Endothelial cell of umbilical vein (primary cell): ENCODE results near the gene ANKRD33B. TPM values are rescaled to one million over a fixed set of nuclear protein-coding genes. Genes with fewer than 3 reads are reported as not detected.

Experiments used
- BruUV-seq: library from RNA; stranded (reverse); fragments of 400-500 nt; replicated peaks from 2 replicates; lab custom pipeline; 2021; lab: Mats Ljungman, UMichigan
- CTCF ChIA-PET: fragments of 300-600, 350-600 bp; sonication (Branson Sonifier 250); formaldehyde crosslinking; loops from one replicate; lab custom pipeline; 2021; ENCODE audit warnings: antibody characterized with exemption, inconsistent platforms; lab: Charles Lee
- POLR2A ChIA-PET: fragments of 300-600, 350-600 bp; sonication (Branson Sonifier 250); formaldehyde crosslinking; loops from one replicate; lab custom pipeline; 2021; ENCODE audit warnings: antibody characterized with exemption, inconsistent platforms; lab: Charles Lee
- DNase-seq: peaks from one replicate; pipeline ENCODE4 v3.0.0-alpha.2; 2011; ENCODE audit warnings: low read depth, low spot score
- FAIRE-seq: peaks from 2 replicates; lab custom pipeline; 2011; peaks lifted over from hg19 to GRCh38; lab: Jason Lieb, UNC
- H2AFZ ChIP-seq: 2 replicates; pipeline ENCODE4 v1.6.0; 2012; ENCODE audit warnings: low read depth, low read length, control low read depth, inconsistent platforms
- H3K27ac ChIP-seq: 2 replicates; pipeline ENCODE4 v1.5.1; 2011; ENCODE audit warnings: low read depth, mild to moderate bottlenecking, control low read depth, low read length, moderate library complexity; ENCODE audit not compliant: insufficient read depth
- H3K27me3 ChIP-seq, 2 experiments: 2 replicates each; pipeline versions ENCODE4 v1.6.0 to v1.6.1; 2011; ENCODE audit warnings: low read length in 2 of 2, mixed read lengths in 1 of 2; ENCODE audit not compliant: control insufficient read depth in 2 of 2, insufficient read depth in 2 of 2
- H3K36me3 ChIP-seq, 2 experiments: 2 replicates in 1 of 2; 3 replicates in 1 of 2; pipeline ENCODE4 v1.5.1; 2011; ENCODE audit warnings: low read length in 2 of 2, mild to moderate bottlenecking in 1 of 2, moderate library complexity in 1 of 2; ENCODE audit not compliant: control insufficient read depth in 2 of 2, insufficient read depth in 2 of 2; ENCODE audit errors: extremely low read depth in 1 of 2
- H3K4me1 ChIP-seq: 3 replicates; pipeline ENCODE4 v1.5.1; 2011; ENCODE audit warnings: mild to moderate bottlenecking, low read length; ENCODE audit not compliant: control insufficient read depth, insufficient read depth; ENCODE audit errors: extremely low read depth
- H3K4me2 ChIP-seq: 2 replicates; pipeline ENCODE4 v1.6.1; 2011; ENCODE audit warnings: low read length, control low read depth, mixed read lengths; ENCODE audit not compliant: insufficient read depth
- H3K4me3 ChIP-seq, 3 experiments: fragments of 200-600 bp in 1 of 3; sonication (generic), shearing (Covaris generic) in 1 of 3; replicated peaks in 1 of 3; 2 replicates each; pipeline ENCODE4 v1.5.1; 2011 to 2016; ENCODE audit warnings: control low read depth in 3 of 3, low read length in 3 of 3, mild to moderate bottlenecking in 2 of 3, inconsistent platforms in 1 of 3, low read depth in 1 of 3, moderate library complexity in 1 of 3; ENCODE audit not compliant: insufficient read depth in 1 of 3
- H3K79me2 ChIP-seq: 2 replicates; pipeline ENCODE4 v1.6.0; 2012; ENCODE audit warnings: low read length, inconsistent platforms; ENCODE audit not compliant: control insufficient read depth, insufficient read depth
- H3K9ac ChIP-seq: replicated peaks from 2 replicates; pipeline ENCODE3; 2011; ENCODE audit warnings: low read length, control low read depth; ENCODE audit not compliant: insufficient read depth; ENCODE audit errors: extremely low read depth
- H3K9me1 ChIP-seq: replicated peaks from 3 replicates; pipeline ENCODE4 v1.6.0; 2011; ENCODE audit warnings: mild to moderate bottlenecking, low read length; ENCODE audit not compliant: control insufficient read depth, insufficient read depth; ENCODE audit errors: extremely low read depth
- H3K9me3 ChIP-seq: replicated peaks from 2 replicates; pipeline ENCODE4 v1.5.1; 2012; ENCODE audit warnings: low read length, inconsistent platforms; ENCODE audit not compliant: control insufficient read depth, insufficient read depth
- H4K20me1 ChIP-seq: replicated peaks from 2 replicates; pipeline ENCODE3; 2011; ENCODE audit warnings: mild to moderate bottlenecking, low read length; ENCODE audit not compliant: control insufficient read depth, insufficient read depth; ENCODE audit errors: extremely low read depth
- CTCF ChIP-seq, 2 donors: IDR thresholded peaks; 1 replicate in 1 of 2; 2 replicates in 1 of 2; pipeline ENCODE4 v1.5.1; 2011; ENCODE audit warnings: low read length in 2 of 2, mild to moderate bottlenecking in 2 of 2, moderate library complexity in 2 of 2, control low read depth in 1 of 2, inconsistent platforms in 1 of 2, low read depth in 1 of 2; ENCODE audit not compliant: insufficient read depth in 1 of 2; ENCODE audit errors: extremely low read depth in 1 of 2
- EZH2 ChIP-seq: IDR thresholded peaks from 2 replicates; pipeline ENCODE4 v1.6.1; 2012; ENCODE audit warnings: borderline replicate concordance, low read depth, mild to moderate bottlenecking, moderate library complexity, low read length, inconsistent platforms; ENCODE audit not compliant: severe bottlenecking
- FOS ChIP-seq: IDR thresholded peaks from 2 replicates; pipeline ENCODE4 v1.6.1; 2011; ENCODE audit warnings: mild to moderate bottlenecking, low read length, moderate library complexity, borderline replicate concordance; ENCODE audit not compliant: insufficient read depth
- GATA2 ChIP-seq: IDR thresholded peaks from 2 replicates; pipeline ENCODE4 v1.7.0; 2011; ENCODE audit warnings: low read depth, mild to moderate bottlenecking, moderate library complexity, mixed read lengths, low read length; ENCODE audit not compliant: insufficient read length, insufficient read depth
- JUN ChIP-seq: IDR thresholded peaks from 2 replicates; pipeline ENCODE4 v1.6.1; 2011; ENCODE audit warnings: borderline replicate concordance, low read depth; ENCODE audit not compliant: insufficient read length, insufficient read depth
- MAX ChIP-seq: IDR thresholded peaks from 2 replicates; pipeline ENCODE4 v1.6.1; 2011; ENCODE audit not compliant: insufficient read depth, insufficient read length
- MYC ChIP-seq: IDR thresholded peaks from one replicate; pipeline ENCODE4 v1.6.1; 2011; ENCODE audit warnings: mild to moderate bottlenecking, low read depth, low read length
- POLR2A ChIP-seq: IDR thresholded peaks from 2 replicates; pipeline ENCODE4 v1.6.1; 2012; ENCODE audit warnings: low read depth, mild to moderate bottlenecking, control low read depth, low read length
- POLR2AphosphoS5 ChIP-seq: IDR thresholded peaks from 2 replicates; pipeline ENCODE4 v1.6.1; 2012; ENCODE audit warnings: low read depth, mild to moderate bottlenecking, control low read depth, low read length, moderate library complexity; ENCODE audit not compliant: insufficient read depth
- dilution Hi-C: fragments of 300-500 bp; cut with MboI; formaldehyde crosslinking; loops from one replicate; pipeline ENCODE4 v1.15.0; 2019; ENCODE audit warnings: low sequenced_read_pairs; ENCODE audit not compliant: extremely low pct_ligation_motif_present
- intact Hi-C: fragments of 100-400 bp; cut with micrococcal nuclease; formaldehyde crosslinking; loops from one replicate; pipeline ENCODE4 v1.10.0; 2022
- polyA plus RNA-seq, 4 experiments: library from polyadenylated mRNA; depleted of rRNA in 3 of 4; stranded (reverse) in 3 of 4; unstranded in 1 of 4; fragments of >200 nt; gene quantifications; 2 replicates each; pipeline versions ENCODE4 v1.2.1 to v1.2.3, GENCODE V29; 2011 to 2012; ENCODE audit warnings: missing spikeins in 1 of 4
- total RNA-seq: library from RNA; stranded (reverse); gene quantifications from 2 replicates; pipeline ENCODE4 v1.2.3, GENCODE V29; 2021

ANKRD33B gene
- total and polyA plus RNA-seq, 2 donors (not counting 3 experiments of a cell fraction or from before 2014, with no cell fraction given), result 2.4 to 5.4 TPM

GRCh38 chr5:10586008-10586407 lies 22.1 kb downstream of the ANKRD33B start:
- no TSS peak for BruUV-seq
- FAIRE-seq, result no peak
- POLR2A ChIA-PET, result no interaction called here
- TF ChIP-seq POLR2AphosphoS5 (no peak), JUN (no peak), MYC (no peak), EZH2 (no peak), FOS (no peak), POLR2A (no peak), GATA2 (no peak), CTCF (IDR thresholded peaks at IDR 0.05; ENCODE audit: extremely low read depth in 1 of 2, insufficient read depth in 1 of 2, low read depth in 1 of 2, low read length in 2 of 2) (no peak), MAX (no peak)
- no peak overlapping the region for H3K4me3 ChIP-seq
- CTCF ChIA-PET, result interaction anchor here (1.2 kb wide), 1 partner anchor 42 kb away, joined by 3 read pairs; no protein-coding TSS in a partner anchor
- intact Hi-C loops (no loop called here), dilution Hi-C loops (no loop called here)
- DNase-seq, result no peak
- no peaks in the 10 kb centered on the region for H3K36me3 ChIP-seq
- no peaks in the 10 kb centered on the region for H3K9me3 ChIP-seq
- no peak overlapping the region for H2AFZ ChIP-seq
- peaks cover 10% of the 10 kb centered on the region for H3K79me2 ChIP-seq
- H3K27ac ChIP-seq, result no peak overlapping the region
- H4K20me1 ChIP-seq, result no peaks in the 10 kb centered on the region
- peaks cover 10% of the 10 kb centered on the region for H3K4me1 ChIP-seq
- H3K4me2 ChIP-seq, result no peak overlapping the region
- no peaks in the 10 kb centered on the region for H3K9me1 ChIP-seq
- no peak overlapping the region for H3K9ac ChIP-seq
- no peaks in the 10 kb centered on the region for H3K27me3 ChIP-seq
